ENCODE measurements around the gene CNNM2.

CNNM2 gene

GRCh38 chr10:103077491-103078308 is 159.6 kb downstream of the CNNM2 start:
- no peak for DNase-seq

- DNase-seq: no peak
Observed at GRCh38 chr10:103078309-103078615, 160.2 kb downstream of the CNNM2 start.

- DNase-seq: no peak
Observed at GRCh38 chr10:103078676-103079075, 160.6 kb downstream of the CNNM2 start.

GRCh38 chr10:103079100-103079499 is 161.0 kb downstream of the CNNM2 start:
- no peak for DNase-seq

GRCh38 chr10:103079946-103080345 is 161.9 kb downstream of the CNNM2 start:
- DNase-seq: no peak

- no peak for DNase-seq
Observed at GRCh38 chr10:103080891-103081581, 162.9 kb downstream of the CNNM2 start.

- DNase-seq: no peak
Observed at GRCh38 chr10:103082683-103083082, 164.6 kb downstream of the CNNM2 start.

GRCh38 chr10:103083266-103083976 is 165.3 kb downstream of the CNNM2 start:
- DNase-seq: no peak

GRCh38 chr10:103083977-103084320 is 165.9 kb downstream of the CNNM2 start:
- no peak for DNase-seq

GRCh38 chr10:103086261-103086660 is 168.2 kb downstream of the CNNM2 start:
- no peak for DNase-seq

GRCh38 chr10:103086799-103087198 is 168.7 kb downstream of the CNNM2 start:
- no peak for DNase-seq

GRCh38 chr10:103089493-103089892 is 171.4 kb downstream of the CNNM2 start:
- no peak for DNase-seq

GRCh38 chr10:103090911-103091310 is 172.8 kb downstream of the CNNM2 start:
- DNase-seq: no peak

GRCh38 chr10:103095005-103095404 is 176.9 kb downstream of the CNNM2 start:
- DNase-seq: no peak

GRCh38 chr10:103096130-103096529 is 178.0 kb downstream of the CNNM2 start:
- no peak for DNase-seq

GRCh38 chr10:103098240-103098639 is 180.1 kb downstream of the CNNM2 start:
- DNase-seq: no peak

- DNase-seq: no peak
Observed at GRCh38 chr10:103100620-103101019, 182.5 kb downstream of the CNNM2 start.

GRCh38 chr10:103102195-103102594 is 184.1 kb downstream of the CNNM2 start:
- no peak for DNase-seq

- DNase-seq: no peak
Observed at GRCh38 chr10:103103989-103104388, 185.9 kb downstream of the CNNM2 start.

- DNase-seq: no peak
Observed at GRCh38 chr10:103104721-103105120, 186.6 kb downstream of the CNNM2 start.

GRCh38 chr10:103105462-103105861 is 187.4 kb downstream of the CNNM2 start:
- no peak for DNase-seq

- no peak for DNase-seq
Observed at GRCh38 chr10:103106539-103106938, 188.4 kb downstream of the CNNM2 start.

- no peak for DNase-seq
Observed at GRCh38 chr10:103109821-103110220, 191.7 kb downstream of the CNNM2 start.

GRCh38 chr10:103110407-103110806 is 192.3 kb downstream of the CNNM2 start:
- DNase-seq: no peak

All from NCI-H526 (cell line).